Epithelial cell of proximal tubule (primary cell): Measurements from ENCODE around the gene AUTS2. TPM values are rescaled to one million over a fixed set of nuclear protein-coding genes. Genes with fewer than 3 reads are reported as not detected.

Experiments used
- DNase-seq: peaks from one replicate; pipeline ENCODE4 v3.0.0-alpha.2; 2011; ENCODE audit warnings: low read depth
- H3K4me3 ChIP-seq: 2 replicates; pipeline ENCODE4 v1.5.1; 2011; ENCODE audit warnings: low read depth, mild to moderate bottlenecking, low read length
- CTCF ChIP-seq: conservative IDR thresholded peaks from 2 replicates; pipeline ENCODE4 v1.5.1; 2012; ENCODE audit warnings: low read depth, mild to moderate bottlenecking, low read length
- total RNA-seq: library from RNA; depleted of rRNA; stranded (reverse); fragments of >200 nt; gene quantifications from 2 replicates; pipeline ENCODE4 v1.2.3, GENCODE V29; 2015

AUTS2 gene
- total RNA-seq, 1 donor from 2014 or later: 10.0 TPM

DNA sequence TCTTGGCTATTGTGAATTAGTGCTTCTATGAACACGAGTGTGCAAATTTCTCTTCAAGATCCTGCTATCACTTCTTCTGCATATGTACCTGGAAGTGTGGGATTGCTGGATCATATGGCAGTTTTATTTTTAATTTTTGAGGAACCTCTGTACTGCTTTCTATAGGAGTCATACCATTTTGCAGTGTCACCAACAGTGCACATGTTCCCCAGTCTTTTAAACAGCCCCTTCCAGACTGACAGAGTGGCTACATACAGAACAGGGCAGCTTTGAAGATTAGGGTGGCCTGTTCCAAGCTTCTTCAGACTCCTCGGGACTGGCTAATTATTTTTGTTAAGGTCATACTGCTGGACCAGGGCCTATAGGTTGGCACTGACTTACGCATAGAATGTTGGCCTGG lies 82.9 kb downstream of the AUTS2 start:
- no peak overlapping the region for H3K4me3 ChIP-seq
- no peak for TF ChIP-seq CTCF
- no peak for DNase-seq

DNA sequence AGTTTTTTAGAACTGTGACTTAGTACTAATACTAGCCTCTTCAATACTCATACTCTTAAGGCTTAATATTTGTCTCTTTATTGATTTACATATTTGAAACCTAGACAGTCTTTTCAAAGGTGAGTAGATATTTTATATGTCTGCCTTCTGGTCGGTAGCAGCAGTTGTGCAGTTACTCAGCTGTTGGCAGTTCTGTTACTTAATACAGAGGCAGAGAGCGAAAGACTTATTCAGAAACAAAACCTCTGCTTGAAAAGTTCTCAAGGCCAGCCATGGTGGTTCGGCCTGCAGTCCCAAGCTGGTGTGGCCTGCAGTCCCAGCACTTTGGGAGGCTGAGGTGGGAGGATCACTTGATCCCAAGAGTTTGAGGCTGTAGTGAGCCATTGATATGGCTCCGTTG lies 84.2 kb downstream of the AUTS2 start:
- H3K4me3 ChIP-seq: no peak overlapping the region
- DNase-seq: no peak
- TF ChIP-seq CTCF: no peak

DNA sequence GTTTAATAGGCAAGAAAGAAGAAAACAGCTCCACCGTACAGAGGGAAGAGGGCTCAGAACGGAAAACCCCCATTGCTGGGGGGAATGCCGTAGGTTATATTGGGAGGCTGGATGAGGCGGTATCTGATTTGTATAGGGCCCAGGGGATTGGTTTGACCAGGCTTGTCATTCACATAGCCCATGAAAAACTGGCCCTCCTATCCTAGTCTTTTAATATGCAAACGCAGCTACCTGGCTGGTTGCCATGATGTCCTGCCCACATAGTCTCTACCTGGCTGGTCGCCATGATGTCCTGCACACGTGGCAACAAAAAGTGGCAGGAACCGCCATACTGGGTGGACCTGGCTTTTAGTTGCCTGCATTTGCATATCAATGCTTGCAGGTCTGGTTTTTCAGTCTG lies 84.7 kb downstream of the AUTS2 start:
- TF ChIP-seq CTCF: no peak
- no peak for DNase-seq
- H3K4me3 ChIP-seq: no peak overlapping the region

GRCh38 chr7:69684369-69685292 lies 86.4 kb downstream of the AUTS2 start:
- TF ChIP-seq CTCF: no peak
- no peak overlapping the region for H3K4me3 ChIP-seq
- DNase-seq: no peak

GRCh38 chr7:69685293-69685631 lies 87.0 kb downstream of the AUTS2 start:
- no peak for DNase-seq
- TF ChIP-seq CTCF: no peak
- H3K4me3 ChIP-seq: no peak overlapping the region

DNA sequence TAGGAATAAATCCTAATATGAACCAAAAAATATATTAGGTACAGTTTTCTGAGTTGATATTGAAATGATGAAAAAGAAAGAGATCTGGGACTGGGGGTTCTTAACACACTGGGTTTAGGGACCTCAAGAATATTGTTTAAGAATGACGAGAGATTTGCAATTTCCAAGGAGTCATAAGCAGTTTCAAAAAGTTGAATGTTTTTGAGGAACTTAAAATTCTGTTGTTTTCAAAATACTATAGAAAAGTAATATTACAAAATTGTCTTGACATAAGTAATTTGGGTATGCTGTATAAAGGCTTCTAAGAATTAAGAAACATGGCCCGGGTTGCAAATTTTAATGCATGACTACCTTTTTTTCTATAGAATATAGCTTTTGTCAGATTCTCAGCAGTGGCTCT lies 88.1 kb downstream of the AUTS2 start:
- TF ChIP-seq CTCF: no peak
- H3K4me3 ChIP-seq: no peak overlapping the region
- no peak for DNase-seq
